Gastroesophageal sphincter (tissue), 3 donors: Measurements from ENCODE around the gene MGME1.

Source experiments
- CTCF ChIP-seq, 4 experiments: fragments of 200-600 bp in 2 of 4; fragments of 450-650 bp in 2 of 4; sonication (generic) in 1 of 4; IDR thresholded peaks; one replicate each; pipeline ENCODE4 v1.5.1; 2017 to 2019; ENCODE audit warnings: antibody characterized with exemption in 4 of 4, mild to moderate bottlenecking in 2 of 4, moderate library complexity in 2 of 4
- POLR2A ChIP-seq, 2 donors: fragments of 450-650 bp; IDR thresholded peaks; one replicate each; pipeline ENCODE4 v1.6.1; 2017; ENCODE audit warnings: antibody characterized with exemption in 2 of 2, mild to moderate bottlenecking in 2 of 2, moderate library complexity in 1 of 2

- TF ChIP-seq POLR2A (IDR thresholded peaks at IDR 0.05) (no peak), CTCF (IDR thresholded peaks at IDR 0.05) (no peak)
Measured at GRCh38 chr20:17928211-17928611, 40.6 kb upstream of the MGME1 start.
